GM19467 (cell line): ENCODE results near the gene TPM4.

ENCODE experiments used
- ATAC-seq: cut with Tn5 transposase; IDR thresholded peaks from one replicate; pipeline ENCODE4 v1.9.1; 2021; ENCODE audit warnings: mild to moderate bottlenecking, moderate library complexity; ENCODE audit not compliant: unreplicated experiment

The TPM4 gene

DNA sequence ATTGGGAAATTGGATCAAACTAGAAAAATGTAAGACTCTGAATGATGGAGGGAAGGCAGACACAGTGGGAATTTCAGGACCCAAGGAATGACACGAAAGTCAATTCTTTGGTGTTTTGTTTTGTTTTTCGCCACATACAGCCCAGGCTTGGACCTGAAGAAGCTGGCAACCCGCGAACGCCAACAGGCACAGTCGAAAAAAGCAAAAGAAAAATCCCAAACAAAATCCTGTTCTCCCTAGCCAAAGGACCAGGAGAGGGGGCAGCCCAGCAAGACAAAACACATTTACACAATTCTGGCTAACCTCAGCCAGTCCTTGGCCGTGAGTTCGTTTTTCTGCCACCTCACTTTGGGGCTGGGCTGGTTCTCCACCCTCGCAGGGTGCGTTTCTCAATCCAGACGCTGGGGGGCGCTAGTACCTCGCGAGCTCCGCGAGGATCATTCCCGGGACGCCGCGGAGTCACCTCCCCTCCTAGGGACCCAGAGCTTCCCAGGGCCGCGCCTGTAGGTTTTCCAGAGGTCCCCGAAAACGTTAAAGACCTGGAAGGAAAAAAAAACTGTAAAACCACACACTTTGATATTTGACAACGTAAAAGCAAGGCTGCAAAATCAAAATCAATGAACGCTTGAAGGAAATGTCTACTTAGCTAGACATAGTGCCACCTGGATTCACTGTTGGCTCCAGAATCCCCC, 34.9 kb upstream of the TPM4 start:
- ATAC-seq: no peak

DNA sequence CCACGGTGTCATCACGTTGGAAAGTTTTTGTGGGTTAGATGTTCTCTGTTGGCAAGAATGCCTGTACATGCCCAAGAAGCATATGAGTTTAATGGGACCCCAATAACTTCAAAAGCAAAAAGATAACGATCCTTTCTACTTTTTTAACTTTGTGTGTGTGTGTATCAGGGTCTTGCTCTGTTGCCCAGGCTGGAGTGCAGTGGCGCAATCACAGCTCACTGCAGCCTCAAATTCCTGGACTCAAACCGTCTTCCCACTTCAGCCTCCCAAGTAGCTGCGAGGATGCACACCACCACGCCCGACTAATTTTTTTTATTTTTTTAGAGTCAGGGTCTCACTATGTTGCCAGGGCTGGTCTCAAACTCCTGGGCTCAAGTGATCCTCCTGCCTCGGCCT, 34.3 kb upstream of the TPM4 start:
- ATAC-seq: no peak

- no peak for ATAC-seq
Measured at GRCh38 chr19:16042533-16043085, 33.7 kb upstream of the TPM4 start.

- ATAC-seq: no peak
Measured at GRCh38 chr19:16043156-16043757, 33.0 kb upstream of the TPM4 start.

GRCh38 chr19:16044746-16045145, 31.5 kb upstream of the TPM4 start:
- ATAC-seq: no peak

DNA sequence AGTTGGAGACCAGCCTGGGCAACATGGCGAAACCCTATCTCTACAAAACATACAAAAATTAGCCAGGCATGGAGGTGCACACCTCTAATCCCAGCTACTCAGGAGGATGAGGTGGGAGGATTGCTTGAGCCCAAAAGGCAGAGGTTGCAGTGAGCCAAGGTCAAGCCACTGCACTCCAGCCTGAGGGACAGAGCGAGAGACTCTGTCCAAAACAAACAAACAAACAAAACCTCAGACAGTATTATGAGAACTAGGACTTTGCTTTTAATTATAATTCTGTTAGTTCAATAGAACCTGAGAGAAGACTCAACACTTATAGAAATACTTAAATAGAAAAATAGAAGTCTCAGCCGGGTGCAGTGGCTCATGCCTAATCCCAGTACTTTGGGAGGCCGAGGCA, 31.1 kb upstream of the TPM4 start:
- no peak for ATAC-seq

- ATAC-seq: no peak
Measured at GRCh38 chr19:16045893-16046292, 30.4 kb upstream of the TPM4 start.

GRCh38 chr19:16048583-16048982, 27.7 kb upstream of the TPM4 start:
- no peak for ATAC-seq

DNA sequence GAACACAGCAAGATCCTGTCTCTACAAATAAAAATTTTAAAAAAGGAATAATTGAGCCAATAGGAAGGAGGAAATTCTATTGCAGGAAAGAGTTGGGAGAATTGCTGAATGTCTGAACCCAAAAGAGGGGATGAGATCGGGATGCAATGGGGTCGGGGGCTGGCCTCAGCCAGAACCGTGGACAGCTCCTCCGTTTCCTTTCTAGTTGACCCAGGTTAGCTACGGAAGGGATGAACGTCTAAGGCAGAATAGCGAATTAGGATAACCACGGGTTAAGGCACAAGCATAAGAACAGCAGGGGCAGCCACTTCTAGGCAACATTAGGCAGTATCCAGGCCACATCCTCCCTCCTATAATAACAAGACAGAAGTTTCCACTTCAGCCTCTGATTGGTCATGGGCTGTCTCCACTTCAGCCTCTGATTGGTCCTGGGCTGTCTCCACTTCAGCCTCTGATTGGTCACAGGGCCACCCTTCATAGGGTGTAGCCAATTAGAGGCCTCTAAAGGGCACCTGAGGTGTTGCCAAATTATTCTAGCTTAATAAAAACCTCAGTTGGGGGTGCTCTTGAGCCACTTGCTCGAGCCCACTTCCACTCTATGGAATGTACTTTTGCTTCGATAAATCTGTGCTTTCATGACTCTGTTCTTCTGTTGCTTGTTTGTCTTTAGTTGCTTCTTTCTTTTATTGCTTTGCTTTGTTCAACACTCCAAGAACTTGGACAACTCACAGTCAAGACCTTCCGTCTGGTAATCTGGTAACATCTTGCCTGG, 24.9 kb upstream of the TPM4 start:
- ATAC-seq: no peak

DNA sequence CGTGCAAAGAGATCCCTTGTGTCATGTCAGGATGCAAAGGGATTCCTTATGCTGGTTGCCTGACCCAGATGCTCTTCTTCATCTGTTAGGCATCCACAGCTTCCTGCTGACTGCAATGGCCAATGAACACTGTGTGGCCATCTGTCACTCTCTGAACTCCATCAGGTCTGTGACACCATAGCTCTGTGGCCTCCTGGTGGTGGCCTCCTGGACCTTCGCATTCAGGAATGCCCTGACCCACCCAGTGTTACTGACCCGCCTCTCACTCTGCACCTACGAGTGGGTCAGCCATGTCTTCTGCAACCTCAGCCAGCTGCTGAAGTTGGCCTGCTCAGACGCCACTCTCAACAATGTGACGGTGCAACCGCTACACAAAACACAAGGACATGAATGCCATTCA, 23.9 kb upstream of the TPM4 start:
- no peak for ATAC-seq

DNA sequence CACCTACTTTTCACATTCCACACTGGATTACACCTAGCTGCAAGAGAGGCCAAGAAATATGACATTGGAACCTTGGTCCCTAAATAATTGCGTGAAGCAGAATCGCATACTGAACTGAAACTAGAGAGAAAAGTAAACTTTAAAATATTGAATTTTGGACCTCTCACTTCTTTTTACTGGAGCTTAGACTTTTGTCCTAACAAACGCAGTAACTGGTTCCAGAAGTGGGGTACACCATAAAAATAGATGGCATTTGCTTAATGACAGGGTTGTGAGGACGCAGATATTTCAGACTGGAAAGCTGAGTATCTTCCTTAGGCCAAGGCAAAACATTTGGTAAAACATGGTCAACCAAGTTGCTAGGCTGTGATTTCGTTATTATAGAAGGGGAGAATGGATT, 19.2 kb upstream of the TPM4 start:
- ATAC-seq: no peak

GRCh38 chr19:16060294-16060693, 16.0 kb upstream of the TPM4 start:
- no peak for ATAC-seq

DNA sequence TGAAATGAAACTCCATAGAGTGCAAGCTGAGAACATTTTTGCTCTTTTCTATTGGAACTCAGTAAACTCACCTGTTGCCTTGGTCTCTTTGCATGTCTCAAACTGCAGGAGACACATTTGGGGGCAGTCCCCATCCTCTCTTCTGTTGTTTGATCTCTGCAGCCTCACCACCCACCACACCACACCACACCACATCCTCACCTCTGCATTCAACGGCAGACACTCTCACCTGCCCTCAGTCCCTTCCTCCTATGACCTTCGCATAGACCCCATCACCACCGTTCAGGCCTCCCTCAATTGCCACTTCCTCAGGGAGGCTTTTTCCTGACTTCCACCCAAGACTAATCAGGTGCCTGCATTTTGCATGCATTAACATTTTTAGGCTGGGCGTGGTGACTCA, 14.4 kb upstream of the TPM4 start:
- ATAC-seq: no peak

- ATAC-seq: no peak
Measured at GRCh38 chr19:16062789-16063188, 13.5 kb upstream of the TPM4 start.

DNA sequence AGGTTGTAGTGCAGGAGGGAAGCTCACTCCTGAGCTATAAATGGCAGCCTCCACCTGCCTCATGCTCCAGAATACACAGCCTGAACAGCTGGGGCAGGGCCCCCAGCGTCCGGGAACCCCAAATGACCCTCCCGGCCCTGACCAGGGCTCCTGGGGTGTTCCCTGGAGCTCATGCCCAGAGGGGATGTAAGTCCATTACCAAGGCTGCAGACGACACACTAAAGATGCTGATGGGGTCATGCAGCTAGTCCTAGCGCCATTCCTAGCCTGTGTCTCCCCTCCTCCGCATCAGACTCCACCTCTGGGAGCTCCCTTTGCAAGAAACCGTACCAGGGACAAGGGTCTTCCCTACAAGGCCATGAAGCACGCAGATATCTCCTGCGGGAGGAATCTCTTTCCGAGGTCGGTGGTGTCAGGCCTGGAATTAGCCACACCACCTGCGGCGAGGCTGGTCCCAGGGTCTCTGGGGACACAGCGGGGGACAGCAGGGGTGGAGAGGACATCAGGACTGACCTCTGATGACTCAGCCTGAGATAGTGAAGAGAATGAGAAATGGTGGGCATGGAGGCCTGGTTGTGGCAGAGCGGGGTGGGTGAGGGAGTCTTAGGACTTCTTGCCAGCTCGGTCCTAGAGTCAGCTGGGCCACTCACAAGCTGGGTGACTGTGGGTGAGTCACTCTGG, 11.9 kb upstream of the TPM4 start:
- no peak for ATAC-seq

DNA sequence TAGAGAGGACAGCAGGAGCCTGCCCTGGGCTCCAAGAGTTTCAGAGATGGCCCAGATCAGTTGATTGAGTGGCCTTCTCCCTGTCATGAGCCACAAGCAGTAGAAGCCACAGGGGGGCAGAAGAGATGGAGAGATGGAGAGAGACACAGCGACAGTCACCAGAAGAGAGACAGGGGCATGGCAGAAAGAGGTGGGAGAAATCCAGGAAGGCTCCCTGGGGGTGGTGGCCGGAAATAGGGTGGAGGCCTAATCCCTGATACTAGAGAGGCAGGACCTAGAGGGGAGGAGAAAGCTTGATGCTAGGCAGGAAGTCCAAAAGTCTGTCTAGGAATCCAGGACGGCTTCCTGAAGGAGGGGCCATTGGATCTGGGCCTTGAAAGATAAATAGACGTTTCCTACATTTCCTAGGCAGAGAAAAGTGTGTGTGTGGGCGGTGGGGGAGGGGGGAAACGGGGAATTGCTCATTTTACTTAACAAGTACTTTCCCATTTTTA, 9.6 kb upstream of the TPM4 start:
- no peak for ATAC-seq

DNA sequence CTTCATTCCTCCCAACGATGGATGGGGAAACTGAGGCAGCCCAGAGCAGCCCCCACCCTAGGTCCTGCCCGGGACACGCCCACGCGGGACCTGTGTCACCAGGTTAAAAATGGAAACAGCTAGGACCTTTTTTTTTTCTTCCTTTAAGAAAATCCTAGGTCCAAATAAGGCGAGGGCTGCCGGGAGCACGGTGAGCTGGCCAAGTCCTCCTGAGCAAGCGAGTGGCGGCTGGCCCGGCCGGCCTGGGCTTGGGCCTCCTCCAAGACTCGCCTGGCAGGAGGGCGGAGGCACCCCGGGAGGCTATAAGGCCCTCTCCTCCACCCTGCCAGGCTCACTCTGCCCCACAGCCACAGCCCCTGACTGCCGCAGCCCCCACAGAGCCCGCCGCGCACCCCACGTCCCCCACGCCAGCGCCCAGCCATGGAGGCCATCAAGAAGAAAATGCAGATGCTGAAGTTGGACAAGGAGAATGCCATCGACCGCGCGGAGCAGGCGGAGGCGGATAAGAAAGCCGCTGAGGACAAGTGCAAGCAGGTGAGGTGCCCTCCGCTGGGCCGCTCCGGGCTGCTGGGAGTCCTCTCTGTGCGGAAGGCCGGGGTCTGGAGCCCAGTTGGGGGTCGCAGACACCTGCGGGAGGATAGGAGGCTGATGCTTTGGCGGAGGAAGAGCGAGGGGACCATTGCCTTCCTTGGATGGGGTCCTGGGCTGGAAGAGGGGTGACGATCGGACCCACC, 8.9 kb upstream of the TPM4 start:
- no peak for ATAC-seq

- ATAC-seq: no peak
Measured at GRCh38 chr19:16068696-16069259, 7.5 kb upstream of the TPM4 start.

GRCh38 chr19:16069813-16070365, 6.4 kb upstream of the TPM4 start:
- no peak for ATAC-seq
